ENCODE data around the gene ATP6V0E1. TPM values are rescaled to one million over a fixed set of nuclear protein-coding genes. Genes with fewer than 3 reads are reported as not detected.

ATP6V0E1 gene
- total and polyA plus RNA-seq, 2 of the 8 experiments (the other 6 are each of a cell fraction or from before 2014, with no cell fraction given) = 108 to 134 TPM

DNA sequence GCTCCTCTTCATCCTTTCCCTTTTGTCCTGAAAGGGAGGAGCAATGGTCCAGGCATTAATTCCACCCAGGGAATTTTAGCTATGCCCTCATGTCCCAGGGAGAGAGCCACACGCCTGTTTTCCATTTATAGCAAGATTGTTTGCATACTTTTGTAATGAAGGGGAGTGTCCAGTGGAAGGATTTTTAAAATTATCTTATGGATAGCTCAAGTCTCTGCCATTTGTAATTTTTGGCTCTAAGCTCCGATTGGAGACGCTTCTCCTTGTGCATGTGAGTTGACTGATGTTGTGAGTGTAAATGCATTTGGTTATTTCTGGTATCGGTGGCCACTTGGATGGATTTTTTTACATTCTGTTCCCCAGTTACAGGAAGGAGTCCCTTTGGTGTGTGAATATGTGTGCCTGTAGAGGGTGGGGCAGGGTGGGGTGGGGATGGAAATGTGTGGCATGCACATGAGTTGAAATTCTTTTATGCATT is 31.5 kb upstream of the ATP6V0E1 start:
- Histone ChIP-seq H3K27me3 (replicated peaks in 1 of 4; ENCODE audit: control insufficient read depth in 3 of 4, extremely low read depth in 1 of 4, insufficient read depth in 3 of 4, low read length in 3 of 4) (peaks cover 0 to 3% (median 1%) of the 10 kb centered on the region in 4 experiments; a peak in 3 of 7 replicates), H3K4me2 (ENCODE audit: insufficient read depth in 1 of 2, low read depth in 2 of 2, low read length in 2 of 2) (no peak overlapping the region), H4K5ac (ENCODE audit: insufficient read length, low read depth, low read length) (no peak overlapping the region), H4K20me1 (replicated peaks in 1 of 2; ENCODE audit: control insufficient read depth in 1 of 2, insufficient read depth in 2 of 2, low read length in 2 of 2) (peaks cover 4 to 5% of the 10 kb centered on the region in 2 experiments), H3K4me1 (replicated peaks in 1 of 4; ENCODE audit: control insufficient read depth in 3 of 4, insufficient read depth in 4 of 4, low read length in 3 of 4) (no peaks in the 10 kb centered on the region), H3K9ac (replicated peaks in 1 of 4; ENCODE audit: extremely low read depth in 1 of 4, low read depth in 3 of 4, low read length in 3 of 4) (no peak overlapping the region), H3K18ac (ENCODE audit: extremely low read depth, low read length) (no peak overlapping the region), H2BK120ac (replicated peaks; ENCODE audit: low read depth, low read length) (no peak overlapping the region), H3K27ac (ENCODE audit: low read depth, low read length) (no peak overlapping the region), H4K8ac (ENCODE audit: extremely low read depth, insufficient read depth, low read length) (no peak overlapping the region), H2AFZ (ENCODE audit: low read length) (no peak overlapping the region), H3K4me3 (ENCODE audit: extremely low read depth in 1 of 4, insufficient read depth in 2 of 4, low read depth in 3 of 4, low read length in 4 of 4) (no peak overlapping the region), H2BK12ac (ENCODE audit: low read depth, low read length) (no peak overlapping the region), H3K79me1 (ENCODE audit: low read depth, low read length) (no peaks in the 10 kb centered on the region), H3K4ac (replicated peaks; ENCODE audit: insufficient read length, low read depth, low read length) (no peak overlapping the region), H3K9me3 (ENCODE audit: insufficient read depth in 2 of 2, low read depth in 1 of 2, low read length in 1 of 2) (no peaks in the 10 kb centered on the region), H2AK5ac (ENCODE audit: low read depth, low read length) (no peak overlapping the region), H2BK20ac (ENCODE audit: low read length) (no peak overlapping the region), H2BK5ac (ENCODE audit: low read depth, low read length) (no peak overlapping the region), H3K79me2 (ENCODE audit: control insufficient read depth in 1 of 2, insufficient read depth in 2 of 2, low read length in 2 of 2) (no peaks in the 10 kb centered on the region), H3K14ac (ENCODE audit: insufficient read length) (no peak overlapping the region), H3K56ac (replicated peaks; ENCODE audit: insufficient read length, low read depth, low read length) (no peak overlapping the region), H4K91ac (replicated peaks; ENCODE audit: insufficient read length, low read length) (no peak overlapping the region), H3K23ac (ENCODE audit: insufficient read length) (no peak overlapping the region), H2BK15ac (ENCODE audit: low read length) (no peak overlapping the region), H3K36me3 (ENCODE audit: control insufficient read depth in 2 of 4, insufficient read depth in 4 of 4, low read length in 3 of 4) (peaks cover 0 to 5% (median 0%) of the 10 kb centered on the region in 4 experiments; a peak in 1 of 8 replicates), H3K23me2 (ENCODE audit: low read depth, low read length) (no peaks in the 10 kb centered on the region)
- ChIA-PET CTCF (ENCODE audit: partially characterized antibody) (interaction anchor here (1.8 to 4.1 kb wide), 3 partner anchors 9 to 238 kb away, joined by 5 to 24 read pairs (median 16); no protein-coding TSS in a partner anchor), POLR2A (ENCODE audit: partially characterized antibody) (interaction anchor here (2.7 kb wide), 1 partner anchor 9 kb away, joined by 7 read pairs; no protein-coding TSS in a partner anchor)
- FAIRE-seq = no peak
- DNase-seq (ENCODE audit: low read depth in 1 of 2, low spot score in 2 of 2) = no peak
- no peak for TF ChIP-seq EGR1 (IDR thresholded peaks at IDR 0.05; ENCODE audit: borderline replicate concordance, low read depth, low read length)
- no peak for TF ChIP-seq HDAC2 (IDR thresholded peaks at IDR 0.05; ENCODE audit: borderline replicate concordance in 1 of 2, low read depth in 2 of 2, low read length in 2 of 2)
- no peak for TF ChIP-seq EZH2 (IDR thresholded peaks at IDR 0.05; ENCODE audit: low read depth, low read length, severe bottlenecking)
- no peak for TF ChIP-seq RAD21 (IDR thresholded peaks at IDR 0.05 in 1 of 2, conservative IDR thresholded peaks at IDR 0.05 in 1 of 2; ENCODE audit: low read depth in 2 of 2, low read length in 2 of 2)
- TF ChIP-seq ASH2L (IDR thresholded peaks at IDR 0.05; ENCODE audit: low read length) = no peak
- WGBS, 2 experiments (ENCODE audit: extremely low coverage in 1 of 2, insufficient coverage in 1 of 2, insufficient read length in 1 of 2, insufficient replicate concordance in 2 of 2, low coverage in 1 of 2, low lambda C conversion rate in 2 of 2, missing lambda C conversion rate in 1 of 2) = 91% methylated on average over 4 of the region's 4 CpGs; no CpG with 5 or more reads in 1 of the 2 experiments
